ENCODE results near the gene APOBEC3H. TPM values are rescaled to one million over a fixed set of nuclear protein-coding genes. Genes with fewer than 3 reads are reported as not detected.

APOBEC3H gene
- total RNA-seq, 1 donor from 2014 or later, result not detected

- no peak for FAIRE-seq
These were observed 16.8 kb upstream of the APOBEC3H start for GRCh38 chr22:39080052-39080762.

DNA sequence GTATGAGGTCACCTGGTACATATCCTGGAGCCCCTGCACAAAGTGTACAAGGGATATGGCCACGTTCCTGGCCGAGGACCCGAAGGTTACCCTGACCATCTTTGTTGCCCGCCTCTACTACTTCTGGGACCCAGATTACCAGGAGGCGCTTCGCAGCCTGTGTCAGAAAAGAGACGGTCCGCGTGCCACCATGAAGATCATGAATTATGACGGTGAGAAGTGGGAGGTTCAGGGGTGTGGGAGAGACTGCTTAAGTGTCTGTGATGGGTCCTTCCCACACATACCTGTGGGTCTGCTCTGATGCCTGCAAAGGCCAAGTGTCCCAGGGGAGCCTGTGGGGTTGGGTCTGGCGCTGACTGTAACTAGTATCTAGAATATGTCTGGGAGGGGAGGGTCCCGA lies 16.0 kb upstream of the APOBEC3H start:
- FAIRE-seq, result no peak
- no peak for DNase-seq (ENCODE audit: low spot score in 2 of 2)

More at GRCh38 chr22:39080052-39080762, 16.8 kb upstream of the APOBEC3H start:
- no peak for DNase-seq (ENCODE audit: low spot score in 2 of 2)

DNA sequence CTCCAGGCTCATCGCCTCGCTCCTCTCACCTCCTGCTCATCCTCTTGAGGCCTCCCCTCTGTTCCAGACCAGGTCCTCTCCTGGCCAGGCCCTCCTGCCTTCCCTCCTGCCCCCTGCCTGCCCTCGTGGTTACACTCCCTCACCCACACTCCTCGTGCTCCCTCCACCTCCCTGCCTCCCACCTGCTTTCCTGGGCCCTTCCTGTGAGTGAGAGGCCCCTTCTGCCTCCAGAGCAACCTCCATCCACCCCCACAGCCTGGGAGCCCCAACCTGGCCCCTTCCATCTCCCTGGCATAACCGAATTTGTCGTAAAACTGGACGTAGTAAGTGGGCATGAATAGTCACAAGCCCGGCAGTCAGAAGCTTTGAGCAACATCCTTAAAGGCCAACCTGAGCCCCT lies 15.4 kb upstream of the APOBEC3H start:
- FAIRE-seq (no peak), DNase-seq (ENCODE audit: low spot score in 2 of 2) (no peak)

DNA sequence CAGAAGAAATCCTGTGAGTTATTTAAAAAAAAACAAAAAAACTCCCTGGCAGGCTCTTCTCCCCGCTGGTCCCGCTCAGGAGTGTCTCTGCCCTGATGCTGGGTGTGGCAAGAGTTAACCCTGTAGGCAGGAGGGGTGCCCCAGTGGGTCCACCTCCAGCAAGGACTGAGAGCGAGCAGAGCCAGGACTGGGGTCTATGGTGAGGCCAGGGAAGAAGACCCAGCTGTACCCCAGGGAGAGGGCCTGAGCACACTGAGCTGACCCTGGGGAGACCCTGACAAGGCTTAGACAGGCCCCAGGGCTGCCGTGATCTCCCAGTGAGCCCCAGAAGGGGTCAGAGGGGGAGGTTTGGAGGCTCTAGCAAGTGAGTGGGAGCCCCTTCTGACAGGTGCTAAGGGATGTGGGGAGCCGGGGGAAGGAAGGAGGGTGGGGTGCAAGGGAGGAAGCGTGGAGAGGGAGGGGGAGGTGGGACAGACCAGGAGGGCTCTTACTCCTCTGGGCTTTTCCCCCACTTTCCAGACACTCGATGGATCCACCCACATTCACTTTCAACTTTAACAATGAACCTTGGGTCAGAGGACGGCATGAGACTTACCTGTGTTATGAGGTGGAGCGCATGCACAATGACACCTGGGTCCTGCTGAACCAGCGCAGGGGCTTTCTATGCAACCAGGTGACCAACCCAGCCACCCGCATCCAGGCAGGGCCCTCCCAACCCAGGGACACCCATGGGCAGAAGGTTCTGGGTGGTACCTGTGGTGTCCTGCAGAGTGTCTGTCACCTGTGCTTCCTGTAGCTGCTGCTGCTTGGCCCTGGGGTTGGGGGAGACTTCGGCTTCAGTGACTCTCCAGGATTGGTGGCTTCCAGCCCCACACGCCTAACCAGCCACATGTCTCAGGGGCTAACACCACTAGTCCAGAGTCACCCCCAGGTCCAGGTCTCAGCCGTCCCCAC lies 13.6 kb upstream of the APOBEC3H start:
- no peak for FAIRE-seq
- DNase-seq (ENCODE audit: low spot score in 2 of 2), result no peak

DNA sequence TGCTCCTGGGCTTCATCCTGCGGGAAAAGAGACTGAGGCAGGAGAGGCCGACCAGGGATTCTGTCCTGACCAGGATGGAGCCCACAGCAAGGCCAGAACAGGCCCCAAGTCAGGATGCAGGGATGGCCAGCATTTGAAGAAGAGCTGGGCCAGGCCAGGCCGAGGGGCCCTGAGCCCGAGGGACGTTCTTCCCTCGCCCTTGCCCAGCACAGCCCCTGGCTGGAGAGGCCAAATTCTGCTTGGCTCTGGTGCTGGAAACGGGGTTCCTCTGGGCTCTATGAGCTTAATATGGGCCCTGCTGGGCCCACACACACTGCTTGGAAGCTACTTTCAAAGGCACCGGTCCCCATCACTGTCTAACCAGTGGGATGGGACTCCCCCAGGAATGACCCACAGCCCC lies 12.4 kb upstream of the APOBEC3H start:
- FAIRE-seq (no peak), DNase-seq (ENCODE audit: low spot score in 2 of 2) (no peak)

- DNase-seq (ENCODE audit: low spot score in 2 of 2), result no peak
- no peak for FAIRE-seq
These were observed 9.9 kb upstream of the APOBEC3H start for GRCh38 chr22:39087098-39087497.

DNA sequence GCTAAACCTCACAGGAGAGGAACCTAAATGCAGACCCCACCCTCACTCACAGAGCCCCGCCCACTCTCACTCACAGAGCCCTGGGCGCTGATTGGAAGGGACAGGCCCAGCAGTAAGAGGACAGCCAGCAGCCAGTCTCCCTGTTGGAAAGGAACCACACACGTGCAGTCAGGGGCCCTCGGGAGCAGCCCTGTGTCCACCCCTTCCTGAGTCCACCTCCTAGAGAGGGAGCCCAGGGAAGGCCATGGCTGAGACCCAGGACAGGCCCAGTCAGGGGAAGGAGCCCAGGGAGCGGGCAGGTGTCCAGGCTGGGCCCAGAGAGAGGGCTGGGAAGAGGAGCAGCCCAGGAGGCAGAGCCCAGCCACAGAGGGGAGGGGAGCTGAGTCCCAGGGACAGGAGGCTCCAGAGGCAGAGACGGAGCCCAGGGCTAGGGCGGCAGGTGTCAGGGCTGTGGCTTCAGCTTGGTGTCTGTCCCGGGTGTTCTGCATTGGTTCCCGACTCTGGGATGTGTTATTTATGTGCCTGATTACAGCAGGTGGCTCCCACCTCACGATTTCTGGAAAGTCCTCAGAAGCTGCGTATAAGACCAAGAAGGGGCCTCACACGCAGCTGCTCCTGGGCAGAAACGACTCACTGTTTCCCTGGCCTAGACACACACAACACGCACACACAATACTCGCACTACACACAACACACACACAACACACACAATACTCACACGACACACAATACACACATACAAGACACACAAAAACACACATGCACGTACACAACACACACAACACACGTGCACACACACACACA lies 9.0 kb upstream of the APOBEC3H start:
- no peak for DNase-seq (ENCODE audit: low spot score in 2 of 2)
- FAIRE-seq, result no peak

DNA sequence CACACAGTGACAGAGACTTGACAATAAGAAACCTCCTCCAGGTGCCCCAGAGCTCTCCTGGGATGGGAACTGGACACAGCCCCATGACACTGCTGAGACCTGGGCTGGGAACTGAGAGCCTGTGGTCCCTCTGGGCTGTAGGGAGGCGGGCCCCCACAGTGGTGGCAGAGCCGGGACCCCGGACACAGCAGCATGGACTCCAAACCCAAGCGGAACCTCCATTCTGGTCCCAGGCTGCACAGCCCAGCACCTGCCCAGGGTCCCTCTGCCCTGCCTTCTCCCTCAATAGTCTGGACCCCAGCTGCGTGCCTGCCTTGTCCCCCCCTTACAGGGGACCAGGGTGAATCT lies 8.4 kb upstream of the APOBEC3H start:
- FAIRE-seq (no peak), DNase-seq (ENCODE audit: low spot score in 2 of 2) (no peak)

DNA sequence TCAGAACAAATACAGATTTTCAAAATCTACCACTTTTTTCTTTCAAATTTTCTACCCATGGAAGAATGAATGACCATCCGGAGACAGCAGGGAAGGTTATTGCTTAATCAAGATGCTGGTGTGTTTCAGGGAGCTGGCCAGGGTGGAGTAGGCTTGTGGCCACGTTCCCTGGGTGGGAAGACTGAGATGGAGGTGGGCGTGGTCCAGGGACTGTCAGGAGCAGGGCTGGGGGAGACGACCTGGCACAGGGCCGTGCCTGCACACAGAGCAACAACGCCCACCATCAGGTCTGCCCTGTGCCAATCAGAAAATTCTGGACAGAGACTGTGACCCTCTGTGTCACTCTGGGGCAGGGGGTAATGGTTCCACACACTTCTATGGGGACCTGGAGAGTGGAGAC lies 7.1 kb upstream of the APOBEC3H start:
- FAIRE-seq (no peak), DNase-seq (ENCODE audit: low spot score in 2 of 2) (no peak)

DNA sequence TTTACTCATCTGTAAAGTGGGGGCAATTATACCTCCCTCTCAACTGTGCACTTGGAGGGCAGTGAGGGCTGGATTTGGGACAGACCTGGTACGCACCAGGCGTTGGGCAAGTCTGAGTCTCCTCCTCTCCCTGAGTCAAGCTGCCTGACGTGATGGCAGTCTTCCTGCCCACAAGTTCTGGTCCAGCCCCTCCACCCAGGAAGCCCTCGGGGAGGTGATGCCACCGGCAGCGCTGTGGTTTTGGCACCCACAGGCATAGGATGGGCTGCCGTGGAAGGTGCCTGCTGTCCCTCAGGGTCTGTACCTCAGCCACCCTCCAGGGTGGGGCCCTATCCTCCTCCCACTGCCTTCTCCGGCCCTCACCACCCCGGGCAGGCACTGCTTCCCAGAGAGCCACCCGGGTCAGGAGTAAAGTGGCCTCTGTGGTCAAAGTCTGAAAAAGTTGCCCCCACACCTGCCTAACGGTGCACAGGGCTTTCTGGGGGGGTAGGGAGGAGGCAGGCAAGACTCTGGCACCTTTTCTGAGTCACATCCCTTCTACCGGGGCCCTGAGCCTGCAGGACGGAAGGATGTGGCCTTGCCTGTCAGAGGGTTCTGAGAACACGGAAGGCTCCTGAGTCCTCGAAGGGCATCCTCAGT lies 6.5 kb upstream of the APOBEC3H start:
- FAIRE-seq (no peak), DNase-seq (ENCODE audit: low spot score in 2 of 2) (no peak)

DNA sequence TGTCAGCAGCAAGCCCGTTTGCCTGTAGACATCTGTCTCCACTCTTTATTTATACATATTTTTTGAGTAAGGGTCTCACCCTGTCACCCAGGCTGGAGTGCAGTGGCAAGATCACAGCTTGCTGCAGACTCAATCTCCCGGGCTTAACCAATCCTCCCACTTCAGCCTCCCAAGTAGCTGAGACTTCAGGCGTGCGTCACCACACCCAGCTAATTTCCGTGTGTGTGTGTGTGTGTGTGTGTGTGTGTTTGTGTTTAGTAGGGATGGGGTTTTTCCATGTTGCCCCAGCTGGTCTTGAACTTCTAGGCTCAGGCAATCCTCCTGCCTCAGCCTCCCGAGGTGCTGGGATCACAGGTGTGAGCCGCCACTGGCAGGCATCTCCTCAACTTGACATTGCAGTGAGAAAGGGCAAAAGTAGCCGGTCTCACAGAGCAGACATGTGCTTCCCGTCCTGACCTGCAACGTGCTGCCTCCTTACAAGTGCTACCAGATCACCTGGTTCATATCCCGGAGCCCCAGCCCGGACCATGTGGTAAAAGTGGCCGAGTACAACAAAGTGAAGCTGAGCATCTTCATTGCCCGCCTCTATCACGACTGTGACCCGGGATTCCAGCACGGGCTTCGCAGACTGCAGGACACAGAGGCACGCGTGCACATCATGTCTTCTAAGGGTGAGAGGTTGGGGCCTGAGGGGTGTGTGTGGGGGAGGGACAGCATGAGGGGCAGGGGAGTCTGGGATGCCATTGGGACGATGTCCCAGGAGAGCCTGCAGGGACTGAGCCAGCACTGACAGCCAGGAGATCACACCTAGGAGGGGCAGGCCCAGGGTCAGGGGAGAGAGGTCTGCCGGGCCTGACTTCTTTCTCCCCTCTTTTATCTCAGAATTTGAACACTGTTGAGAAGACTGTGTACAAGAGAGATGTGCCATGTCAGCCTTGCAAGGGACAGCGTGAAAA lies 5.6 kb upstream of the APOBEC3H start:
- FAIRE-seq (no peak), DNase-seq (ENCODE audit: low spot score in 2 of 2) (no peak)

DNA sequence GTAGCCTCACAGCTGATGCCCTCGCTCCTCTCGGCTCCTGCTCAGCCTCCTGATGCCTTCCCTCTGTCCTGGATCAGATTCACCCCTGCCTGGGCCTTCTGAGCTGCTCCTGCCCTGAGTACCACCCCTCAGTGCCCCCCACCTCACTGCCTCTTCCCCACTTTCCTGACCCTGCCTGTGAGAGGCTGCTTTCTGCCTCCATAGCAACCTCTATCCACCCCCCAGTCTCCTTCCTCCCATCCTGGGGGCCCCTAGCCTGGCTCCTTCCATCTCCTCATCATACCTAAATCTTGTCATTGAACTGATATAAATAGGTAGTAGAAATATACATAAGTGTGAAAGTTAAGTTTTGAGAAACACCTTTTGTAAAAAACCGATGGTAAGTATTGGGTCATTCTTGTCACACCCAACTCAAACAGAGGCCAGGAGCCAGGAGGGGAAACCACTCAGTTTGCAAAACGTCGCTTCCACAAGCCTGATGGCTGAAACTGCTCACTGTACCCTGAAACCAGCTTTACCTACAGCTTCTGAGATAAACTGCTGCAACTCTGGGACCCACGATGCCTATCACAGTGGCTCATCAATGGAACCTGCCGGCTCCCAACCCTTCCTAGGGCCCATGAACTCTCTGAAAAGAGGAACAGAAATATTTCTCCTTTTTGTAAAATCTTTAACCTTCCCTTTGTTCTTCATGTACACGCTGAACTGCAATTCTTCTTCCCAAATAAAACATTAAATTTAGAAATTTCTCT lies 4.8 kb upstream of the APOBEC3H start:
- no peak for FAIRE-seq
- no peak for DNase-seq (ENCODE audit: low spot score in 2 of 2)

- no peak for DNase-seq (ENCODE audit: low spot score in 2 of 2)
- no peak for FAIRE-seq
These were observed 2.2 kb upstream of the APOBEC3H start for GRCh38 chr22:39094717-39095389.

- no peak for FAIRE-seq
These were observed 1.1 kb upstream of the APOBEC3H start for GRCh38 chr22:39095971-39096370.

DNA sequence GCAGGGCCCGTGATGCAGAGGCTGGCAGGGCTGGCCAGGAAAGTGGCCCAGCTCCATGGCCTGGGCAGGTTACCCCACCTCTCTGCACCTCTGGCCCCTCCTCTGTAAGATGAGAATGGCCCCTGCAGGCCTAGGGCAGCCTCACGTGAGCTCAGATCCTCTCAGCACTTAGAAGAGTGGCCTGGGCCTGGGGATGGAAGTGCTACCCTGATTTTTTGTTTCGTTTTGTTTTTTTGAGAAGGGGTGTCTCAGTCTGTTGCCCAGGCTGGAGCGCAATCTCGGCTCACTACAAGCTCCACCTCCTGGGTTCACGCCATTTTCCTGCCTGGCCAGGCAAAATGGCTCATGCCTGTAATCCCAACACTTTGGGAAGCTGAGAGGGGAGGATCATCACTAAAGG lies 982 bp downstream of the APOBEC3H start:
- FAIRE-seq (no peak), DNase-seq (ENCODE audit: low spot score in 2 of 2) (no peak)

More at GRCh38 chr22:39095971-39096370, 1.1 kb upstream of the APOBEC3H start:
- no peak for DNase-seq (ENCODE audit: low spot score in 2 of 2)

DNA sequence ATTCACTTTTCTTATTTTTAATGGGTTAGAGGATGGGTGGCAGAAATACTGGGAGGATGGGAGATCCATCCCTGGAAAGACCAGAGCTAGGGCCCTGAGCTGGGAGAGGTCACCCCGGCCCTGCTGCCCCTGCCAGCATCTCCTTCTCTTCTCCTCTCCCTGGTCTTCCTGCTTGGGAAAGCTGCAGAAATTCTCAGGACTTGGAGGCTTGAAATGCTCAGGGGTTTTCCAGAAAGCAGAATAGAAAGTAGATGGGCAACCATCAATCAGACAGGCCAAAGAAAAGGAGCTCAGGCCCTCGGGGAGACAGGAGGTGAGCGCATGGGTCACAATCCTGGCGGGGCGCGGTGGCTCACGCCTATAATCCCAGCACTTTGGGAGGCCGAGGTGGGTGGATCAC lies 1.5 kb downstream of the APOBEC3H start:
- DNase-seq (ENCODE audit: low spot score in 2 of 2) (no peak), FAIRE-seq (no peak)

GRCh38 chr22:39101226-39101625 lies 4.2 kb downstream of the APOBEC3H start:
- FAIRE-seq, result no peak
- DNase-seq (ENCODE audit: low spot score in 2 of 2), result no peak

GRCh38 chr22:39103431-39103830 lies 6.4 kb downstream of the APOBEC3H start:
- DNase-seq (ENCODE audit: low spot score in 2 of 2) (no peak), FAIRE-seq (no peak)

All from frontal cortex (tissue), 4 donors.